Stimulated activated CD8-positive, alpha-beta memory T cell treated with anti-CD3 and anti-CD28 coated beads, Interleukin-15, amount 100 ng/mL, for 24 hours (primary cell): ENCODE data around the gene LSM14A.

ENCODE experiments used
- DNase-seq: peaks from one replicate; pipeline ENCODE4 v3.0.0-alpha.2; 2020; ENCODE audit warnings: low read depth

LSM14A gene

DNA sequence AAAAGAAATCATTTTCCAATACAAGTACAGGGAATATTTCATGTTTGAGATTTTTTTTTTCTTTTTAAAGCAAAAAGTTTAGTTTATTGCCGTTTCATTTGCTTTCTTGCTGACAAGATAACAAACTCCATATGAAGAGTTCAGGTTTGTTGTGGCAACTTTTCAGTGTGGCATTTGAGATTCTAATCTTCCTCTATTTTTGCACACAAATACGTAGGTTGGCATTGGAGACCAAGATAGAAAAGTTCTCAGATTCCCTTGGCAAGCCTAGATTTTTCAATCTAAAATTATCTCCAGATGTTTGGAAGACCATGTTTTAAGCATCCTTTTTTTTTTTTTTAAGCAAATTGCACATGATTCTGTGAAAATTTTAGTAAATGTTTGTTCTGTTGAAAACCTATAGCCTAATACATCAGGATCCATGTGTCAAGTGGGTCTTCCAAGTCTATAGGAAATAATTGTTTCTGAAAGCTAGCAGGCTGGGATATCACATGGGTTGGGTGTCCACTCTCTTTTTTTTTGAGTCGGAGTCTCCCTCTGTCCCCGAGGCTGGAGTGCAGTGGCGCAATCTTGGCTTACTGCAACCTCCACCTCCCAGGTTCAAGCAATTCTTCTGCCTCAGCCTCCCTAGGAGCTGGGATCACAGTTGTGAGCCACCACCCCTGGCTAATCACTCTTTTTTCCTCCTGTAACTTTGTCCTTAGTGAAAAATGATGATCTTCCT is 84.7 kb downstream of the LSM14A start:
- DNase-seq = no peak

DNA sequence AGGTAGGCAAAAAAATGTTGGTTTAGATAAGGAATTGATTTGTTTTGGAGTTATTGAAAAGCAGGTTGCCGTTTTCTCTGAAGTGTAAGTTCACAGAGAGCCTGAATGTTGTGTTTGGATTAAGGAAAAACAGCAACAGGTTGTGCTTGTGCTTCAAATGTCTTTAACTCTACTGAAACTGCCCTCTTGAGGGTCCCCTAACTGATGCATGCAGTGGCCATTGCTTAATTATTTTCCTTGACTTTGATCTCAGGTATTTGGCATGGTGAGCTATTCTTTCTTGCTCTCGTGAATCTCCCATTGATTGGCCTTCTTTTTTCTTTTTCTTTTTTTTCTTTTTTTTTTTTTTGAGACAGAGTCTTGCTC is 85.2 kb downstream of the LSM14A start:
- no peak for DNase-seq

DNA sequence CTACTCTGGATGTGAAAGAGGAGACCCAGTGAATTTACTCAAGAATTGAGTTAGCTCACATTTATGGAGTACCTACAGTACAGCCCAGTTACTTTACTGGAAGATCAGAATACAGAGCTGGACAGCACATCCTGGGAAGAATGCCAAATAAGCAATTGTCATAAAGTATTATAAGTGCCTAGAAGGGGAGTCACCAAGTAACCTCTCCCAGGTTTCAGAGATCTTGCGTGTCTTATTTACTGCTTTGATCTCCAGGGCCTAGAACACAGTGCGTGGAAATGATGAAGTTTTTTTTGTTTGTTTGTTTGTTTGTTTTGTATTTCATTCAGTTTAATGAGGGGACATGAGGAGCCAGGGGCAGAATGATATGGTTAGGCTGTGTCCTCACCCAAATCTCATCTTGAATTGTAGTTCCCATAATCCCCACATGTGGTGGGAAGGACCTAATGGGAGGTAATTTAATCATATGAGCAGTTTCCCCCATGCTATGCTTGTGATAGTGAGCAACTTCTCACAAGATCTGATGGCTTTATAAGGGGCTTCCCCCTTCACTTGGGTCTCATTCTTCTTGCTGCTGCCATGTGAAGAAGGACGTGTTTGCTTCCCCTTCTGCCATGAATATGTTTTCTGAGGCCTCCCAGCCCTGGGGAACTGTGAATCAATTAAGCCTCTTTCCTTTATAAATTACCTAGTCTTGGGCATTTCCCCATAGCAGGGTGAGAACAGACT is 87.2 kb downstream of the LSM14A start:
- no peak for DNase-seq

DNA sequence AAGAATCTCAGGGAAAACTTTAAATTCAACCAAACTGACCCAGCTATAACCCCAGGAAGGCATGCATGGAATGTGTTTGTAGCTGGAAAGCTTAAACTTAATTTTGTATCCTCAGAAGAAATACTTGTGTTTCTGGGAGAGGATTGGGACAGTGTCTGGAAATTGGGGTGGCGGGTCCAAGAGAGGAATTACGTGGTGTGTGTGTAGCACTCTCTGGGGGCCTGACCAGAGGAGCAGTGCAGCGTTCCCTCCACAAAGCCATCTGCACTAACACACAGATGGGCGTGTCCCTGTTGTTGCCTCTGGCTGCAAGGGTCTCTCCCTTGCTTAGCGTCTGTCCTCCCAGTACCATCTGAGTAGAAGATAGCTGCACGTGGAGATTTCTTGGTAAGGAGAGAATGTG is 88.5 kb downstream of the LSM14A start:
- no peak for DNase-seq

DNA sequence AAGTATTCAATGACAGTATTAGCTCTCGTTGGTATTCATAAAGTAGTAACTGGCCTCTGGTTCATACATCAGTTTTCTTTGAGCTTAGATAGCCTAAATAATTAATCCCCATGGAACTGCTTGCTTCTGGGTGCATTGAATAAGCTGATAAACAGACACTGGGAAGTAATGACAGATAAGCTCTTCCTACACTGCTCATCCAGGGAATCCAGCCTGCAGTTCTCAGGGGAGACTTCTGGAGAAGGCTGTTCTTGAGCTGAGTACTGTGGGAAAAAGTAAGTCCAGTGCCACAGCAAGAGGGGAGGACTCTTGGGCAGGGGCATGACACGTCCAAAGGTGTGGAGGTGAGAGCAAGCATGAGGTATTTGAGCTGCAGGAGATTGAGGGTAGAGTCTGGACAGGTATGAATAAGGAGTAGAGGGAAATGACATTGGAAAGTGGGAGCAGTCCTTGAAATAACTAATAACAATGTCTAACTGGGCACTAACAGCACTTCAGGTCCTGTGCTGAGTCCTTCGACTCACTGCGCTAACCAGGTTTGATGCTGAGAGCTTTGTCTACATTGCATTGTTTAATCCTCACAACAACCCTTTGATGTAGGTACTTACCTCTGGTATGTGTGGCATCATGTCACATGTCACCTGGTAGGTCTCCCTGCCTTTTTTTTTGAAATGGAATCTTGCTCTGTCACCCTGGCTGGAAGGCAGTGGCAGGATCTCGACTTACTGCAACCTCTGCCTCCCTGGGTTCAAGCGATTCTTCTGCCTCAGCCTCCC is 89.2 kb downstream of the LSM14A start:
- DNase-seq = no peak

DNA sequence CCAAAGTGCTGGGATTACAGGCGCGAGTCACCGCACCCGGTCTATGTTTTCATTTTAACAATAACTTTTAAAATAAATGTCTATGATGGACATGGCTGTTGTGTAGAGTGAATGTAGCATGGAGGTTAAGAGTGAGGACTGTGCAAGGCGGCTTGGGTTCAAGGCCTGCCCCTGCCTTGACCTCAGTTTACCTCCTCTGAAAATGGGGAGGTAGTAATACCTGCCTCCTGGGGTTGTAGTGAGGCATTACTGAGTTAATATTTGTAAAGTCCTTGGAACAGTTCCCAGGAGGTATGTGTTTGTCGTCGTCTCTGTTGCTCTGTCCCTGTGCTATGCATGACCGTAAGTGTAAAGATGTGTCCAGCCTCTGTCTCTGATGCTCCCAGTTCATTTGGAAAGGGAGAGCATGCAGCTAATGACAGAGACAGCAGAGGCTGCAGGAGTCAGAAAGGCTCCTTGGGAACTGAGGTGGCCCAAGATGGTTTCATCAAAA is 91.5 kb downstream of the LSM14A start:
- no peak for DNase-seq

DNA sequence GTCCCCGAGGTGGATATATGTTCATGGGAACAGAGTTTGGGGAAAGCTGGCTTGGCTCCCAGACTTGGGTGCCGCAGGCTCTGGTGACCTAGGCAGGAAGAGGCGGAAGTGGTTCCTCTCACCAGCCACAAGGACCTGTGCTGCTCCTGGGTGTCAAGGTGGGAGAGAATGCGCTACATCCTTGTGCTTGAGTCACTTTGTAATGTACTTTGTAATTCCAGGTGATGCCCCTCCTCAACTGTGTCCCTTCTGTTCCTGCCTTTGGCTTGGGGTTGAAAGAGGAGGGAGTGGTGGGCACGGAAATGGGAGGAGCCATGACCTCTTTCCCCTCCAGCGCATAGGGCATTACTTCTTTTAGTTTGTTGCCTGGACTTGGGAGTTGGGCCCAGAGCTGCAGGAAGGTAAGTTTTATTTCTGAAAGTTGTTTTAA is 92.9 kb downstream of the LSM14A start:
- DNase-seq = no peak

DNA sequence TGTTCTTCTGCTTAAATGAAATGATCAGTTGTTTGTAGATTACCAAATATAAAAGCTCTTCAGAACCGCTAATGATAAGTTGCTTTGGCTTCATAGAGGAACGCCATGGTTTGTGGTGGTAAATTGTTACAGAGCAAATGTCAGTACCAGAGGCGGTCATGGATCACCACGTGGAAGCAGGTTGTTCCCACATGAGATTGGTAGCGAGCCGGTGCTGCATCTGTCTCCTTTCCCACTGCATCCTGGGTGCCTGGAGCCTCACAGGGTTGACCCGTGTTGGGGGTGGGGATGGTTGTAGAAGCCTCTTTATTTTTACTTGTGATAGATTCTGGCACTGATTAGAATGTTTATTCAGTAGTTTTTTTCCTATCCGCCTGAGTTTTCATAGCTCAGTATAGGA is 96.8 kb downstream of the LSM14A start:
- DNase-seq = no peak

DNA sequence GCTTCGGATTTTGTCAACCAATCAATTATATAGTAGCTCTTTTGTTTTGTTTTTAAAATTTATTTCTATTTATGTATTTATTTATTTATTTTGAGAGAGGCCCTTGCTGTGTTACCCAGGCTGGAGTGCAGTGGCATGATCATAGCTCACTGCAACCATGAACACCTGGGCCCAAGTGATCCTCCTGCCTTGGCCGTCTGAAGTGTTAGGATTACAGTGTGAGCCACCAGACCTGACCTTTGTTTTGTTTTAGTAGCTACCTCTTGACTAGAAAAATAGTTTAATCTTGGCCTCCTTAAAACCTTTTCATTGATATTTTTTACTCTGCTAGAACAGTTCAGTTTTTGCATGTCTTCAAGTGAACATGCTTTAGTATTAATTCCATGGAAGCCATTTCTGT is 97.2 kb downstream of the LSM14A start:
- no peak for DNase-seq

DNA sequence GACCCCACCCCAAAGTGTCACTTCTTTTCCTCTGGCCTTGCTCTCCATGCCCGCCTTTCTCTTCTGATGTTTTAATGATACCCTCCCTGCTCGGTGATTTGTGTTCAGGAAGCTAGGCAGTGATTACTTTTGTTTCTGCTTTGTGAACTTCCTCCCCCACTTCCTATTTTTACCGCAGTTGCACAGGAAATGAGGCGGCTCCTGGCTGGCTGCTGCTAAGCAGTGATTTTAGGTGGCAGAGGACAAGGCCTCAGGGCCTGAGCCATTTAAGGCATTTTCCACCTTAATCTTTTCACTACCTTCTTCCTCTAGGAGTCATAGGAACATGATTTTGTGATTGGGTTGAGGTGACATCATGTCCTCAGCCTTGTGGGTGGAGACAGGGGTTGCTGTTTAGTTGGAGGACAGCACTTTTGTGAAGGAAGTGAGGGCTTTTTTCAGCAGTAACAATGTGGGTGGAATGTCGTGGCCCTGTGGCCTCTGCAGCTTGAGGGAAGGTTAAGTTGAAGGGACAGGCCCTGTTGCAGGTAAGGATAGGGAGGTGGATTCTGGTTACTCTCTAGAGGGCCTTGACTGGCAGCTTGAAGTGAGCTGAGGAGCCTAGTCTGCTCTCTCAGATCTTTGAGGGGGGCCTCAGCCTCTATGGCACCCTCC is 97.8 kb downstream of the LSM14A start:
- DNase-seq = peak; percentile 3

DNA sequence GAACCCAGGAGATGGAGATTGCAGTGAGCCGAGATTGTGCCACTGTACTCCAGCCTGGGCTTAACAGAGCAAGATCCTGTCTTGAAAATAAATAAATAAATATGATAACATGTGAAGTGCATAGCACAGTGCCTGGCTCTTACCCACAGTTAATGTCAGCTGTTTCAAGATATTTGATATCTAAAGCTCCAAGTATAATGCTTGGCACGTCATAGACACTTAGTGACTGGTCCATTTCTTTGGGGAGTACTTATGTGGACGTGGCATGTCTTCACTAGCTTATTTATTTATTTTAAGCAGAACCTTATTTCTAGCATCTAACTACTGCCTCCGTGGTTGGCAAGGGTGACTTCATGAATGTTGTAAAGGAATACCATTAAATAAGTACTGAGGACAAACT is 100.8 kb downstream of the LSM14A start:
- DNase-seq = no peak

DNA sequence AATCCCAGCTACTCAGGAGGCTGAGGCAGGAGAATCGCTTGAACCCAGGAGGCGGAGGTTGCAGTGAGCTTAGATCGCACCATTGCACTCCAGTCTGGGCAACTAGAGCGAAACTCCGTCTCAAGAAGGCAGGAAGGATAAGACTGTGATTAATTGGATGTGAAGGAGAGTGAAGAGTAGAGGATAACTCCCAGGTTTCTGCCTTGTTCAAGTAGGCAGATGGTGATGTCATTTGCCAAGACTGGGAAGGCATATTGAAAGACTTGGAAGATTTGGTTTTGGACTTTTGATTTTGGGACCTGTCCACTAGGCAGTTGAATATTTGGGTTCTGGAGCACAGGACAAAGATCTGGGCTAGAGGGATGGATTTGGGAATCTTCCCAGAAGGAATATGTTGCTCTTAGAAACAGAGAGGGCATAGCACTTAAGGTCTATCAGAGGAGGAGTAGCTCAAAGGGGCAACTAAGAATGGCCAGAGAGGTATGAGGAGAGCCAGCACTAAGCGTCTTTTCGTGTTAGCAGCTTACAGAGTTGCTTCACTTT is 102.1 kb downstream of the LSM14A start:
- DNase-seq = no peak

DNA sequence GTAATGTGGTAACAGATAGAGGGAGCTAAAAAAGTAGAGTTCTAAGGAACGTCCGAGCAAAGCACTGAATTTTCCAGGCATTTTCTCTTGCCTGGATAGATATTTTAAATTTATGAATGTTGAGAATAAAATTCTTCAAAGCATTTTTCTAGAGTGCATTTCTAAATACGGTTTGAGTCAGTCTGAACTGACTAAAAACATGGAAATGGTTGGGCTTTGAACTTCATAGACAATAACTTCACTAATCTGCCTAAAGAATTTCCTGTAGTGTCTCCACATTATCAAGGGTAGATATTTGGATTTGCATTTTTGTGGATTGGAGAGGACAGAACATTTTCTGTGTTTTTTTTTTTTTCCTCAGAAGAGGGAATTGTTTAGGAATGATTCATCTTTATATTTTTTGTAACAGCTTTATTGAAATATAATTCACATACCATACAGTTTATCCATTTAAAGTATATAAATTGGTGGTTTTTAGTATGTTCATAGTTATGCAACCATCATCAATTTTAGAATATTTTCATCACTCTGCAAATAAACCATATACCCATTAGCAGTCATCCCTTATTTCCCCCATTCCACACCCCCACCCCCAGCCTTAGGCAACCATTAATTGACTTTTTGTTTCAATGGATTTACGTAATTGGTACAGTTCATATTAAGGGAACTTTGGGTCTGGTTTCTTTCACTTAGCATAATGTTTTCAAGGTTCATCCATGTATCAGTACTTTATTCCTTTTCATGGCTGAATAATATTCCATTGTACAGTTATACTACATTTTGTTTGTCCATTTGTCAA is 102.7 kb downstream of the LSM14A start:
- no peak for DNase-seq

DNA sequence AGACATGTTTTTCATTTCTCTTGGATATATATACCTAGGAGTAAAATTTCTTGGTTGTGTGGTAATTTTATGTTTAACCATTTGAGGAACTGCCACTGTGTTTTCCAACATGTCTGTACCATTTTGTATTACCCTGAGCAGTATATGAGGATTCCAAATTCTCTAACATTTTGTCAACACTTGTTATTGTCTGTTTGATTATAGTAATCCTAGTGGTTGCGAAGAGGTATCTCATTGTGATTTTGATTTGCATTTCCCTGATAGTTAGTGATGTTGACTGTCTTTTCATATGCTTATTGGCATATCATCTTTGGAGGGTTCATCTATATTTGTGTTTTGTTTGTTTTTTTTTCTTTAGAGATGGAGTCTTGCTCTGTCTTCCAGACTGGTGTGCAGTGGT is 103.4 kb downstream of the LSM14A start:
- DNase-seq = no peak

DNA sequence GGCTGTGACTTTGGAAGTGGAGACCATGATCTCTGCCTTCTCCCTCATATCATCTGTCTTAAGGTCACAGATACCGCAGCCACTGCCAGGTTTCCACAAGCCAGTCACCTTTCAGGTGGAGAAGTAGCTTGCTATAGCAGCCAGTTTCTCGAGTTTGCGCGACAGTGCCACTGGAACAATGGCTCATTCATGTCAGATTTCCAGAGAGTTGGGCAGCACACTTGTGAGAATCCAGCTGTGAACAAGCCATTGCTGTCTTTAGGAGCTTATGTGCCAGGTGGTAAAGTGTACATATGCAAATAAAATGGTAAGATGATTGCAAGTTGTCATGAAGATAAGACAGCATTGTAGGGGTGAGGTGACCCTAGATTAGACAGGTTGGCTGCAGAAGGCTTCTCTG is 104.3 kb downstream of the LSM14A start:
- no peak for DNase-seq

DNA sequence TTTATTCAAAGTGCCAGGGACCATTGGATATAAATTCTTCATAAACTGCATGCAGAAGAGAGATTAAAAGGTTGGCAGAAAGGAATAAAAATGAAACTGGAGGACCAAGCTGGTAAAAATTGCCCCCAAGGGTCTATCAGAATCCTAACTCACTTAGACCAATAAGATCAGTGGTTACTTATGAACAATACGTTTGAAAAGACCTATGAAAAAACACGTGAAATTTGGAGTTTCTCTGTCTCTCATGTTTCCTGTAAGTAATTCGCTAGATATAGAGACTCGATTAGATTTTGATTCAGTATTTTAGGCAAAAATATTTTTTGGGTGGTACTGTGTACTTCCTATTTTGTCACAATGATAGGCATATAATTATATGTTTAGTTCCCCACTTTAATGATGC is 104.9 kb downstream of the LSM14A start:
- DNase-seq = no peak

DNA sequence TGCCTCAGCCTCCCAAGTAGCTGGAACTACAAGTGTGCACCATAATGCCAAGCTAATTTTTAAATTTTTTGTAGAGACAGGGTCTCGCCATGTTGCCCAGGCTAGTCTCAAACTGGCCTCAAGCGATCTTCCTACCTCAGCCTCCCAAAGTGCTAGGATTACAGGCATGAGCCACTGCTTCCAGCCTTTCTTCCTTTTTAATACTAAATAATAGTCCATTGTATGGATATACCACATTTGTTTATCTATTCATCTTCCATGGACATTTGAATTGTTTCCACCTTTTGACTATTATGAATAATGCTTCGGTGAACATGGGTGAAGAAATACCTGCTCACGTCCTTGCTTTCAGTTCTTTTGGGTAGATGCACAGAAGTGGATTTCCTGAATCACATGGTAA is 106.5 kb downstream of the LSM14A start:
- no peak for DNase-seq
